Natural killer cell (primary cell): ENCODE results near the gene SPATA31C1. TPM values are rescaled to one million over a fixed set of nuclear protein-coding genes. Genes with fewer than 3 reads are reported as not detected.

Source experiments
- ATAC-seq, 3 donors: fragments of 150-1000 bp in 2 of 3; fragments of 200-7000 bp in 1 of 3; cut with Tn5 transposase; 1 replicate in 1 of 3; 2 replicates in 2 of 3; pipeline ENCODE4 v1.10.0; 2021; ENCODE audit warnings: mild to moderate bottlenecking in 2 of 3, moderate library complexity in 2 of 3
- DNase-seq, 2 donors: peaks; one replicate each; pipeline versions ENCODE4 v3.0.0 to v3.0.0-alpha.2; 2013 to 2021; ENCODE audit warnings: mixed read lengths in 1 of 2
- H3K27ac ChIP-seq: one replicate; pipeline ENCODE4 v1.5.1; 2013; ENCODE audit warnings: mild to moderate bottlenecking, low read length
- H3K27me3 ChIP-seq: one replicate; pipeline ENCODE4 v1.6.1; 2013; ENCODE audit warnings: low read length; ENCODE audit not compliant: control insufficient read depth, insufficient read depth
- H3K36me3 ChIP-seq: one replicate; pipeline ENCODE4 v1.6.1; 2013; ENCODE audit warnings: low read length; ENCODE audit not compliant: control insufficient read depth, insufficient read depth
- H3K4me1 ChIP-seq: one replicate; pipeline ENCODE4 v1.6.1; 2013; ENCODE audit warnings: low read length; ENCODE audit not compliant: control insufficient read depth, insufficient read depth
- H3K4me3 ChIP-seq: one replicate; pipeline ENCODE4 v1.5.1; 2013; ENCODE audit warnings: low read length
- H3K9me3 ChIP-seq: one replicate; pipeline ENCODE4 v1.6.1; 2013; ENCODE audit warnings: low read length; ENCODE audit not compliant: control insufficient read depth, insufficient read depth
- H3K27ac Mint-ChIP-seq, 2 donors: one replicate each; pipeline ENCODE4 v1.8.0; 2022; ENCODE audit warnings: mild to moderate bottlenecking in 2 of 2, mixed read lengths in 2 of 2, moderate library complexity in 1 of 2
- H3K27me3 Mint-ChIP-seq, 2 donors: one replicate each; pipeline ENCODE4 v1.8.0; 2022; ENCODE audit warnings: low read depth in 2 of 2, mixed read lengths in 2 of 2
- H3K36me3 Mint-ChIP-seq: one replicate; pipeline ENCODE4 v1.8.0; 2022; ENCODE audit warnings: mixed read lengths
- H3K4me1 Mint-ChIP-seq, 2 donors: one replicate each; pipeline ENCODE4 v1.8.0; 2022; ENCODE audit warnings: mixed read lengths in 2 of 2
- H3K4me3 Mint-ChIP-seq: one replicate; pipeline ENCODE4 v1.8.0; 2022; ENCODE audit warnings: mild to moderate bottlenecking, moderate library complexity, mixed read lengths
- H3K9me3 Mint-ChIP-seq, 2 donors: one replicate each; pipeline ENCODE4 v1.8.0; 2022; ENCODE audit warnings: mixed read lengths in 2 of 2
- WGBS: methylation state at CpG from one replicate; pipeline ENCODE4 v1.1.7; 2013; ENCODE audit warnings: missing lambda C conversion rate; ENCODE audit not compliant: insufficient coverage; 5-methylcytosine and 5-hydroxymethylcytosine counted together
- intact Hi-C: fragments of 100-400 bp; cut with micrococcal nuclease; formaldehyde crosslinking; loops from one replicate; pipeline ENCODE4 v1.14.2; 2022
- total RNA-seq, 4 donors: library from RNA; stranded (reverse); fragments of 120-200 nt in 1 of 4; gene quantifications; one replicate each; pipeline versions ENCODE4 v1.2.3 to v1.2.4, GENCODE V29; 2013 to 2022
- TF ChIP-seq, protein P1 (sequence below): fragments of 200-600 bp; IDR thresholded peaks from one replicate; pipeline ENCODE4 v1.8.0; 2022; ENCODE audit warnings: antibody characterized with exemption

SPATA31C1 gene
- total RNA-seq, 3 donors from 2014 or later (not counting 1 experiment from before 2014, with no cell fraction given) = not detected

- H3K4me3 Mint-ChIP-seq = no peak overlapping the region
- no peak overlapping the region for H3K27ac ChIP-seq
- H3K36me3 ChIP-seq = no peaks in the 10 kb centered on the region
- ATAC-seq (no peak), DNase-seq (no peak)
- H3K9me3 Mint-ChIP-seq = peaks cover 3 to 7% of the 10 kb centered on the region in 2 donors
- H3K36me3 Mint-ChIP-seq = no peaks in the 10 kb centered on the region
- no peak overlapping the region for H3K4me3 ChIP-seq
- no peaks in the 10 kb centered on the region for H3K27me3 ChIP-seq
- TF ChIP-seq, protein P1, sequence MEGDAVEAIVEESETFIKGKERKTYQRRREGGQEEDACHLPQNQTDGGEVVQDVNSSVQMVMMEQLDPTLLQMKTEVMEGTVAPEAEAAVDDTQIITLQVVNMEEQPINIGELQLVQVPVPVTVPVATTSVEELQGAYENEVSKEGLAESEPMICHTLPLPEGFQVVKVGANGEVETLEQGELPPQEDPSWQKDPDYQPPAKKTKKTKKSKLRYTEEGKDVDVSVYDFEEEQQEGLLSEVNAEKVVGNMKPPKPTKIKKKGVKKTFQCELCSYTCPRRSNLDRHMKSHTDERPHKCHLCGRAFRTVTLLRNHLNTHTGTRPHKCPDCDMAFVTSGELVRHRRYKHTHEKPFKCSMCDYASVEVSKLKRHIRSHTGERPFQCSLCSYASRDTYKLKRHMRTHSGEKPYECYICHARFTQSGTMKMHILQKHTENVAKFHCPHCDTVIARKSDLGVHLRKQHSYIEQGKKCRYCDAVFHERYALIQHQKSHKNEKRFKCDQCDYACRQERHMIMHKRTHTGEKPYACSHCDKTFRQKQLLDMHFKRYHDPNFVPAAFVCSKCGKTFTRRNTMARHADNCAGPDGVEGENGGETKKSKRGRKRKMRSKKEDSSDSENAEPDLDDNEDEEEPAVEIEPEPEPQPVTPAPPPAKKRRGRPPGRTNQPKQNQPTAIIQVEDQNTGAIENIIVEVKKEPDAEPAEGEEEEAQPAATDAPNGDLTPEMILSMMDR = no peak
- WGBS = 74% methylated on average over 7 of the region's 7 CpGs
- no peaks in the 10 kb centered on the region for H3K9me3 ChIP-seq
- intact Hi-C loops = no loop called here
- H3K4me1 ChIP-seq = no peaks in the 10 kb centered on the region
- peaks cover 0 to 5% of the 10 kb centered on the region in 2 donors for H3K4me1 Mint-ChIP-seq
- no peak overlapping the region for H3K27ac Mint-ChIP-seq
- H3K27me3 Mint-ChIP-seq = peaks cover 8 to 21% of the 10 kb centered on the region in 2 donors
These were observed 43.5 kb upstream of the SPATA31C1 start for GRCh38 chr9:87874304-87874623.

GRCh38 chr9:87875060-87875459 lies 42.7 kb upstream of the SPATA31C1 start:
- no peaks in the 10 kb centered on the region for H3K27me3 ChIP-seq
- Mint-ChIP-seq H3K9me3 (no peaks in the 10 kb centered on the region), H3K27ac (no peak overlapping the region), H3K4me1 (peaks cover 0 to under 1% of the 10 kb centered on the region in 2 donors), H3K36me3 (no peaks in the 10 kb centered on the region), H3K4me3 (no peak overlapping the region), H3K27me3 (peaks cover 11 to 21% of the 10 kb centered on the region in 2 donors)
- DNase-seq (no peak), ATAC-seq (no peak)
- no peaks in the 10 kb centered on the region for H3K36me3 ChIP-seq
- no peak overlapping the region for H3K27ac ChIP-seq
- no peaks in the 10 kb centered on the region for H3K4me1 ChIP-seq
- no peaks in the 10 kb centered on the region for H3K9me3 ChIP-seq
- TF ChIP-seq, protein P1 = no peak
- no peak overlapping the region for H3K4me3 ChIP-seq
- intact Hi-C loops = no loop called here

DNA sequence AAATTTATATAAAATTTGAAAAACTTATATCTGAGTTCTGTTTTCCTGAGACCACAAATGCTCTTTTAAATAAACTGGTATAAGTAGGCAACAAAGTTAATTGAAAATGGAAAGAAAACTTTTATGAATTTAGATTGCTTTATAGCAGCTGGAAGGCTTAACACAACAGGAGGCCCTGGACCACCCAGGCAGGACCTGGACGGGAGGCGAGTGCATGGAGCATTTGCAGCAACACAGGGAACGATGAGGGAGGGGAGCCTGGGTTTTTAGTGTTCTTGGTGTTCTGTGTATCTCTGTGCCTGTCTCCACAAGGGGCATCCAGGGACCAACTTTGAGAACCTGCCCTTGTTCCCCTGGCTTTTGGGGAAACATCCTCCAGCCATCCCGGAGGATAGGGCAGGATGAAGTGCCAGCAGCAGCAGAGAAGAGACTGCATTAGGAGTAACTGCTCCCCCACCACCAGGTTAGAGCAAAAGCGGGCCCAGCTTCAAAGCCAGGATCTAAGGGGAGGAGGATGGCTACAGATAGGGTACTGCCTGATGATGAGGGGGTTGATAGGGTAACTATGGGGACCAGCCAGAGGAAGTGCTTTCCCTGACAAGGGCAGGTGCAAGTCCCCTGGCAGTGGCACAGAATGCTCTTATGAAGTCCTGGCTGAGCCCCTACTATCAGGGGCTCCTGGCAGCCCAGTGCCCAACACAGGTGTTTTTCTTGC lies 41.8 kb upstream of the SPATA31C1 start:
- Mint-ChIP-seq H3K27ac (no peak overlapping the region), H3K36me3 (no peaks in the 10 kb centered on the region), H3K4me1 (no peaks in the 10 kb centered on the region), H3K4me3 (no peak overlapping the region), H3K9me3 (no peaks in the 10 kb centered on the region), H3K27me3 (peaks cover 15 to 21% of the 10 kb centered on the region in 2 donors)
- ATAC-seq (no peak), DNase-seq (no peak)
- intact Hi-C loops = no loop called here
- Histone ChIP-seq H3K4me3 (no peak overlapping the region), H3K36me3 (no peaks in the 10 kb centered on the region), H3K27me3 (no peaks in the 10 kb centered on the region), H3K27ac (no peak overlapping the region), H3K9me3 (no peaks in the 10 kb centered on the region), H3K4me1 (no peaks in the 10 kb centered on the region)
- TF ChIP-seq, protein P1 = no peak
- WGBS = 84% methylated on average over 5 of the region's 5 CpGs

DNA sequence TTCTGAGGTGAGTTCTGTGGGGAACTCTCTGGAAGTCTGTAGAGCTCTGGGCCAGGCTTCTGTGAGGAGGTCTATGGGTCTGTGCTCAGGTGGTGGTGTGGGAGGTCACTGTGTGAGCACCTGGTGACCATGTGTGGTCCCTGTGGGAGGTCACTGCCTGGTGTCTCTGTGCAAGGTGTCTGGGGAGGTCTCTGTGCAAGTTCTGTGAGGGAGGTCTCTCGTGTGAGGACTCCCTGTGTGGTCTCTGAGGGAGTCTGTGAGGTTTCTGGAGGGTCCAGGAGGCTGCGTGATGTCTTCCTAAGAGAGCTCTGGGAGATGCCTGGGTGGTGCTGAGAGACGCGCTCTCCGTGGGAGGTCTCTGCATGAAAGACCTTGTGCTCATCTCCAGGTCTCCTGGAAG lies 41.1 kb upstream of the SPATA31C1 start:
- no peaks in the 10 kb centered on the region for H3K9me3 ChIP-seq
- no peak overlapping the region for H3K4me3 ChIP-seq
- Mint-ChIP-seq H3K4me3 (no peak overlapping the region), H3K27ac (no peak overlapping the region), H3K36me3 (no peaks in the 10 kb centered on the region), H3K4me1 (no peaks in the 10 kb centered on the region), H3K9me3 (no peaks in the 10 kb centered on the region), H3K27me3 (peaks cover 15 to 21% of the 10 kb centered on the region in 2 donors)
- H3K36me3 ChIP-seq = no peaks in the 10 kb centered on the region
- H3K27me3 ChIP-seq = no peaks in the 10 kb centered on the region
- intact Hi-C loops = no loop called here
- H3K4me1 ChIP-seq = no peaks in the 10 kb centered on the region
- TF ChIP-seq, protein P1 = no peak
- ATAC-seq = no peak
- no peak for DNase-seq
- WGBS = 91% methylated on average over 5 of the region's 5 CpGs
- H3K27ac ChIP-seq = no peak overlapping the region
